ENCODE measurements around the gene ATXN1.

ATXN1 gene

GRCh38 chr6:16326531-16326930 lies 434.7 kb downstream of the ATXN1 start:
- Histone ChIP-seq H3K4me2 (no peak overlapping the region), H3K27me3 (no peaks in the 10 kb centered on the region), H3K27ac (no peak overlapping the region), H3K4me3 (no peak overlapping the region), H3K9ac (no peak overlapping the region), H3K4me1 (peaks cover 43% of the 10 kb centered on the region), H3K36me3 (peaks cover 18% of the 10 kb centered on the region; the same call in 1 of the 2 replicates), H4K20me1 (no peaks in the 10 kb centered on the region), H3K9me3 (peaks cover 22% of the 10 kb centered on the region)
- no peak for TF ChIP-seq Cebpa-rat (IDR thresholded peaks at IDR 0.05)

- Histone ChIP-seq H3K36me3 (peaks cover 18% of the 10 kb centered on the region; the same call in 1 of the 2 replicates), H3K4me3 (no peak overlapping the region), H4K20me1 (no peaks in the 10 kb centered on the region), H3K9ac (no peak overlapping the region), H3K4me2 (no peak overlapping the region), H3K4me1 (peaks cover 51% of the 10 kb centered on the region), H3K27ac (no peak overlapping the region), H3K9me3 (peaks cover 22% of the 10 kb centered on the region), H3K27me3 (no peaks in the 10 kb centered on the region)
- TF ChIP-seq Cebpa-rat (IDR thresholded peaks at IDR 0.05), result no peak
Observed at GRCh38 chr6:16324606-16325225, 436.5 kb downstream of the ATXN1 start.

- H3K9ac ChIP-seq, result no peak overlapping the region
- no peak overlapping the region for H3K4me3 ChIP-seq
- peaks cover 22% of the 10 kb centered on the region for H3K9me3 ChIP-seq
- H3K4me1 ChIP-seq, result peaks cover 51% of the 10 kb centered on the region
- H3K4me2 ChIP-seq, result no peak overlapping the region
- H3K27ac ChIP-seq, result no peak overlapping the region
- H3K36me3 ChIP-seq, result peaks cover 18% of the 10 kb centered on the region; the same call in 1 of the 2 replicates
- H3K27me3 ChIP-seq, result no peaks in the 10 kb centered on the region
- no peak for TF ChIP-seq Cebpa-rat (IDR thresholded peaks at IDR 0.05)
- H4K20me1 ChIP-seq, result no peaks in the 10 kb centered on the region
Observed at GRCh38 chr6:16324184-16324583, 437.1 kb downstream of the ATXN1 start.

- H3K9me3 ChIP-seq, result peaks cover 22% of the 10 kb centered on the region
- H3K4me3 ChIP-seq, result no peak overlapping the region
- H3K36me3 ChIP-seq, result peaks cover 18% of the 10 kb centered on the region; the same call in 1 of the 2 replicates
- H3K27me3 ChIP-seq, result no peaks in the 10 kb centered on the region
- no peak overlapping the region for H3K9ac ChIP-seq
- peak overlapping the region; percentile 83 for H3K4me2 ChIP-seq
- no peak overlapping the region; the same call in 1 of the 2 replicates for H3K27ac ChIP-seq
- peak; percentile 66 for TF ChIP-seq Cebpa-rat (IDR thresholded peaks at IDR 0.05)
- peaks cover 62% of the 10 kb centered on the region for H3K4me1 ChIP-seq
- no peaks in the 10 kb centered on the region for H4K20me1 ChIP-seq
Observed at GRCh38 chr6:16322666-16323312, 438.5 kb downstream of the ATXN1 start.

GRCh38 chr6:16321826-16322225 lies 439.4 kb downstream of the ATXN1 start:
- H4K20me1 ChIP-seq, result no peaks in the 10 kb centered on the region
- no peak overlapping the region for H3K27ac ChIP-seq
- H3K4me3 ChIP-seq, result no peak overlapping the region
- H3K36me3 ChIP-seq, result peaks cover 10% of the 10 kb centered on the region; the same call in 1 of the 2 replicates
- peaks cover 62% of the 10 kb centered on the region for H3K4me1 ChIP-seq
- H3K9me3 ChIP-seq, result peaks cover 15% of the 10 kb centered on the region
- no peaks in the 10 kb centered on the region for H3K27me3 ChIP-seq
- TF ChIP-seq Cebpa-rat (IDR thresholded peaks at IDR 0.05), result no peak
- no peak overlapping the region for H3K9ac ChIP-seq
- H3K4me2 ChIP-seq, result peak overlapping the region; percentile 83

- Histone ChIP-seq H3K9me3 (peaks cover 10% of the 10 kb centered on the region), H3K9ac (no peak overlapping the region), H3K4me2 (peak overlapping the region; percentile 83), H3K36me3 (peaks cover 5% of the 10 kb centered on the region; the same call in 1 of the 2 replicates), H3K4me3 (no peak overlapping the region), H3K27me3 (no peaks in the 10 kb centered on the region), H3K4me1 (peaks cover 62% of the 10 kb centered on the region), H3K27ac (no peak overlapping the region; the same call in 1 of the 2 replicates), H4K20me1 (no peaks in the 10 kb centered on the region)
- TF ChIP-seq Cebpa-rat (IDR thresholded peaks at IDR 0.05), result no peak
Observed at GRCh38 chr6:16321341-16321710, 439.9 kb downstream of the ATXN1 start.

GRCh38 chr6:16320533-16321340 lies 440.5 kb downstream of the ATXN1 start:
- Histone ChIP-seq H4K20me1 (no peaks in the 10 kb centered on the region), H3K4me3 (no peak overlapping the region), H3K27ac (peak overlapping the region; percentile 28), H3K9ac (no peak overlapping the region; the same call in 1 of the 2 replicates), H3K36me3 (no peaks in the 10 kb centered on the region; the same call in 1 of the 2 replicates), H3K27me3 (no peaks in the 10 kb centered on the region), H3K9me3 (peaks cover 4% of the 10 kb centered on the region), H3K4me2 (peak overlapping the region; percentile 83), H3K4me1 (peaks cover 64% of the 10 kb centered on the region)
- TF ChIP-seq Cebpa-rat (IDR thresholded peaks at IDR 0.05), result no peak

- peaks cover 72% of the 10 kb centered on the region for H3K4me1 ChIP-seq
- H3K9me3 ChIP-seq, result no peaks in the 10 kb centered on the region
- no peak for TF ChIP-seq Cebpa-rat (IDR thresholded peaks at IDR 0.05)
- H3K4me2 ChIP-seq, result peak overlapping the region; percentile 83
- peak overlapping the region; percentile 28 for H3K27ac ChIP-seq
- no peak overlapping the region for H3K4me3 ChIP-seq
- no peaks in the 10 kb centered on the region for H3K27me3 ChIP-seq
- H3K36me3 ChIP-seq, result no peaks in the 10 kb centered on the region
- no peaks in the 10 kb centered on the region for H4K20me1 ChIP-seq
- no peak overlapping the region; the same call in 1 of the 2 replicates for H3K9ac ChIP-seq
Observed at GRCh38 chr6:16319813-16320532, 441.3 kb downstream of the ATXN1 start.

- peaks cover 66% of the 10 kb centered on the region for H3K4me1 ChIP-seq
- peak overlapping the region; percentile 83 for H3K4me2 ChIP-seq
- H3K9me3 ChIP-seq, result no peaks in the 10 kb centered on the region
- TF ChIP-seq Cebpa-rat (IDR thresholded peaks at IDR 0.05), result no peak
- H4K20me1 ChIP-seq, result no peaks in the 10 kb centered on the region
- no peaks in the 10 kb centered on the region for H3K36me3 ChIP-seq
- H3K4me3 ChIP-seq, result no peak overlapping the region
- H3K27me3 ChIP-seq, result no peaks in the 10 kb centered on the region
- H3K27ac ChIP-seq, result peak overlapping the region; percentile 28
- no peak overlapping the region for H3K9ac ChIP-seq
Observed at GRCh38 chr6:16318953-16319720, 442.1 kb downstream of the ATXN1 start.

Measured in BLaER1 (cell line).